NCI-H524 treated with DMSO at 0.1 percent for 48 hours (cell line): Measurements from ENCODE around the gene SLCO3A1.
A peak's percentile ranks its signal among the peaks of the same experiment; 100 is the strongest.

Source experiments
- DNase-seq: peaks from one replicate; lab custom pipeline; 2025; lab: John Stamatoyannopoulos, UW

SLCO3A1 gene

GRCh38 chr15:91853511-91853947, at the start of gene SLCO3A1:
Gene SLCO3A1, plus strand, starts transcription at chr15:91853708.
- no peak for DNase-seq

GRCh38 chr15:91807122-91807521, 46.4 kb upstream of the SLCO3A1 start:
- DNase-seq: no peak

- DNase-seq: no peak
Observed at GRCh38 chr15:91813924-91814323, 39.6 kb upstream of the SLCO3A1 start.

GRCh38 chr15:91816942-91817341, 36.6 kb upstream of the SLCO3A1 start:
- DNase-seq: no peak

GRCh38 chr15:91821458-91821857, 32.0 kb upstream of the SLCO3A1 start:
- no peak for DNase-seq

GRCh38 chr15:91824256-91824655, 29.3 kb upstream of the SLCO3A1 start:
- DNase-seq: no peak

GRCh38 chr15:91826443-91826842, 27.1 kb upstream of the SLCO3A1 start:
- DNase-seq: no peak

GRCh38 chr15:91833056-91833455, 20.5 kb upstream of the SLCO3A1 start:
- DNase-seq: no peak

- DNase-seq: no peak
Observed at GRCh38 chr15:91839867-91840266, 13.6 kb upstream of the SLCO3A1 start.

- no peak for DNase-seq
Observed at GRCh38 chr15:91841861-91842260, 11.6 kb upstream of the SLCO3A1 start.

GRCh38 chr15:91844341-91844740, 9.2 kb upstream of the SLCO3A1 start:
- DNase-seq: no peak

GRCh38 chr15:91844928-91845327, 8.6 kb upstream of the SLCO3A1 start:
- no peak for DNase-seq

GRCh38 chr15:91845720-91846119, 7.8 kb upstream of the SLCO3A1 start:
- DNase-seq: no peak

GRCh38 chr15:91849180-91849579, 4.3 kb upstream of the SLCO3A1 start:
- no peak for DNase-seq

GRCh38 chr15:91849749-91850161, 3.8 kb upstream of the SLCO3A1 start:
- peak; percentile 5 for DNase-seq

- DNase-seq: peak; percentile 9
Observed at GRCh38 chr15:91852741-91853510, 582 bp upstream of the SLCO3A1 start.

- peak; percentile 27 for DNase-seq
Observed at GRCh38 chr15:91853948-91854638, 585 bp downstream of the SLCO3A1 start.

GRCh38 chr15:91854639-91854990, 1.1 kb downstream of the SLCO3A1 start:
- no peak for DNase-seq

- no peak for DNase-seq
Observed at GRCh38 chr15:91855241-91855640, 1.7 kb downstream of the SLCO3A1 start.

GRCh38 chr15:91855684-91856489, 2.4 kb downstream of the SLCO3A1 start:
- DNase-seq: peak; percentile 66

GRCh38 chr15:91857224-91857585, 3.7 kb downstream of the SLCO3A1 start:
- DNase-seq: no peak

- DNase-seq: no peak
Observed at GRCh38 chr15:91857772-91858171, 4.3 kb downstream of the SLCO3A1 start.

GRCh38 chr15:91860498-91860897, 7.0 kb downstream of the SLCO3A1 start:
- DNase-seq: no peak
